Cardiac ventricle fibroblast (primary cell): ENCODE data around the gene TBC1D9. TPM values are rescaled to one million over a fixed set of nuclear protein-coding genes. Genes with fewer than 3 reads are reported as not detected.

Source experiments
- total RNA-seq: library from RNA; depleted of rRNA; stranded (reverse); fragments of >200 nt; gene quantifications from 2 replicates; pipeline ENCODE4 v1.2.3, GENCODE V29; 2015

The TBC1D9 gene
- 18.9 and 20.4 TPM in 2 replicates for total RNA-seq

DNA sequence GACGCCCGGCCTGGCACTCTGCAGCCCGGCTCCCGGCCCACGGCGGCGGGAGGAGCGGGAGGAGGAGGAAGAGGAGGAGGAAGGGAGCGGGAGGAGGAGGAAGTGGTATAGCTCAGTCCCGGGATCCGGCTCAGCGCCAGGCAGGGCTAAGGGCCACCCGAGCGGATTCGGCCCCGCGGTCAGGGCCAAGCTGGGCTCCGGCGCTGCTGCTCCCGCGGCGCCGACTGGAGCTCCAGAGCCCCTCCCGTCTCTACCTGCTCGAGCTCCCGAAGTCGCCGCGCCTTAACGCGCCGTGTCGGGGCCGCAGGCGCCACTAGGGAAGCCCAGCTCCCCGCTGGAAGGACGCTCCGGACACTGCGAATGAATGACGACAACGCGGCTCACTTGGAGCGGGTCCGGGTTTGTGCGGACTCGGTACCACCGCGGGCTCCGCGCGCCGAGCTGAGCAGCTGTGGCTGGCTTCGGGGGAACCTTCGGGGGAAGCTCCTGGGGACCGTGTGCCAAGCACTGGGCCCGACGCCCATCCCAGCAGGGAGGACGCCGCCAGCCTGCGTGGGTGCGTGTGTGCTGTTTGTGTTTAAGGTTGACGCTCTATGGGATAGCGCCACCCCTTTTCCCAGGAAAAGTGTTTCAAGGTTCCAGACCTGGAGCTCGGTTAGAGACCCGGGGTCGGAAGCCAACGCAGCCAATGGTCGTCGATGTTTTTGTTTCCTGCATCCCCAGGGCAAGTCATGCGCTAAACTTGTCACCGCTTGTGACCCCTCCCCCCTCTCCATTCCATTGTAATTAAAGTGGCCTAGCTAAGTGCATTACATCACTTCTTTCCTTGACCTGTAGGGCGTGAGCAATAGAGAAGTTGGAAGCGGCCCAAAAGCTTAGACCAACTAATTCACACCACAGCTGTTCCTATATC, at the start of gene TBC1D9:
TBC1D9 (minus strand) TSS at position 67 of the 913 bp plus-strand sequence. CDS start 340 bp downstream, outside the sequence.

Other genes starting within 250 kb of the TBC1D9 start
- gene ELMOD2, start 232.2 kb downstream of the TBC1D9 start, total RNA-seq, result 26.0 and 27.2 TPM in 2 replicates
- gene UCP1, start 187.4 kb downstream of the TBC1D9 start, total RNA-seq, result not detected in 2 replicates